ENCODE data around the gene SELENOW.

GRCh38 chr19:47813995-47814328 lies 35.5 kb downstream of the SELENOW start:
- TF ChIP-seq, protein P1, sequence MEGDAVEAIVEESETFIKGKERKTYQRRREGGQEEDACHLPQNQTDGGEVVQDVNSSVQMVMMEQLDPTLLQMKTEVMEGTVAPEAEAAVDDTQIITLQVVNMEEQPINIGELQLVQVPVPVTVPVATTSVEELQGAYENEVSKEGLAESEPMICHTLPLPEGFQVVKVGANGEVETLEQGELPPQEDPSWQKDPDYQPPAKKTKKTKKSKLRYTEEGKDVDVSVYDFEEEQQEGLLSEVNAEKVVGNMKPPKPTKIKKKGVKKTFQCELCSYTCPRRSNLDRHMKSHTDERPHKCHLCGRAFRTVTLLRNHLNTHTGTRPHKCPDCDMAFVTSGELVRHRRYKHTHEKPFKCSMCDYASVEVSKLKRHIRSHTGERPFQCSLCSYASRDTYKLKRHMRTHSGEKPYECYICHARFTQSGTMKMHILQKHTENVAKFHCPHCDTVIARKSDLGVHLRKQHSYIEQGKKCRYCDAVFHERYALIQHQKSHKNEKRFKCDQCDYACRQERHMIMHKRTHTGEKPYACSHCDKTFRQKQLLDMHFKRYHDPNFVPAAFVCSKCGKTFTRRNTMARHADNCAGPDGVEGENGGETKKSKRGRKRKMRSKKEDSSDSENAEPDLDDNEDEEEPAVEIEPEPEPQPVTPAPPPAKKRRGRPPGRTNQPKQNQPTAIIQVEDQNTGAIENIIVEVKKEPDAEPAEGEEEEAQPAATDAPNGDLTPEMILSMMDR (conservative IDR thresholded peaks at IDR 0.05; ENCODE audit: low read length) = no peak
- no peak for TF ChIP-seq EZH2phosphoT487 (IDR thresholded peaks at IDR 0.05; ENCODE audit: borderline replicate concordance)

Measured in Loucy (cell line).